CD14-positive monocyte (primary cell): ENCODE measurements around the gene MS4A13. TPM values are rescaled to one million over a fixed set of nuclear protein-coding genes. Genes with fewer than 3 reads are reported as not detected.

Experiments
- DNase-seq, 3 donors: peaks; one replicate each; pipeline ENCODE4 v3.0.0-alpha.2; 2011 to 2022
- H2AFZ ChIP-seq: 2 replicates; pipeline ENCODE4 v1.6.0; 2012; ENCODE audit warnings: mild to moderate bottlenecking, low read depth, low read length, inconsistent platforms; ENCODE audit not compliant: insufficient read depth, poor library complexity, severe bottlenecking
- H3K27ac ChIP-seq, 2 donors: 1 replicate in 1 of 2; 2 replicates in 1 of 2; pipeline ENCODE4 v1.5.1; 2012 to 2013; ENCODE audit warnings: low read length in 2 of 2, control low read depth in 1 of 2, inconsistent platforms in 1 of 2, low read depth in 1 of 2, mild to moderate bottlenecking in 1 of 2
- H3K27me3 ChIP-seq, 2 donors: one replicate each; pipeline versions ENCODE4 v1.6.0 to v1.6.1; 2011 to 2013; ENCODE audit warnings: low read length in 2 of 2; ENCODE audit not compliant: control insufficient read depth in 2 of 2, insufficient read depth in 2 of 2
- H3K36me3 ChIP-seq, 2 donors: replicated peaks in 1 of 2; 1 replicate in 1 of 2; 2 replicates in 1 of 2; pipeline versions ENCODE4 v1.5.1 to v1.6.1; 2012 to 2013; ENCODE audit warnings: low read length in 2 of 2, control low read depth in 1 of 2, inconsistent platforms in 1 of 2, mild to moderate bottlenecking in 1 of 2; ENCODE audit not compliant: insufficient read depth in 2 of 2, control insufficient read depth in 1 of 2
- H3K4me1 ChIP-seq, 2 donors: 1 replicate in 1 of 2; 2 replicates in 1 of 2; pipeline versions ENCODE4 v1.5.1 to v1.6.1; 2012 to 2013; ENCODE audit warnings: low read length in 2 of 2, control low read depth in 1 of 2, inconsistent platforms in 1 of 2, mild to moderate bottlenecking in 1 of 2, moderate library complexity in 1 of 2; ENCODE audit not compliant: insufficient read depth in 2 of 2, control insufficient read depth in 1 of 2
- H3K4me2 ChIP-seq: replicated peaks from 2 replicates; pipeline ENCODE3; 2012; ENCODE audit warnings: low read length, moderate library complexity, mild to moderate bottlenecking; ENCODE audit not compliant: poor library complexity, severe bottlenecking; ENCODE audit errors: extremely low read depth
- H3K4me3 ChIP-seq, 3 experiments: fragments of 200-600 bp in 1 of 3; sonication (generic) in 1 of 3; replicated peaks in 1 of 3; 1 replicate in 2 of 3; 2 replicates in 1 of 3; pipeline ENCODE4 v1.5.1; 2011 to 2013; ENCODE audit warnings: low read length in 3 of 3, mild to moderate bottlenecking in 3 of 3, control low read depth in 2 of 3, low read depth in 2 of 3, inconsistent platforms in 1 of 3, moderate library complexity in 1 of 3
- H3K79me2 ChIP-seq: 2 replicates; pipeline ENCODE4 v1.6.0; 2012; ENCODE audit warnings: mild to moderate bottlenecking, control low read depth, inconsistent platforms, low read length, moderate library complexity; ENCODE audit not compliant: insufficient read depth
- H3K9ac ChIP-seq: 2 replicates; pipeline ENCODE4 v1.6.0; 2017; ENCODE audit warnings: low read length, mild to moderate bottlenecking; ENCODE audit not compliant: insufficient read depth, poor library complexity, severe bottlenecking
- H3K9me3 ChIP-seq, 2 donors: replicated peaks in 1 of 2; 1 replicate in 1 of 2; 2 replicates in 1 of 2; pipeline versions ENCODE4 v1.5.1 to v1.6.1; 2012 to 2013; ENCODE audit warnings: low read length in 2 of 2, control low read depth in 1 of 2; ENCODE audit not compliant: control insufficient read depth in 1 of 2, insufficient read depth in 1 of 2
- H4K20me1 ChIP-seq: 2 replicates; pipeline ENCODE4 v1.6.0; 2012; ENCODE audit warnings: mild to moderate bottlenecking, low read length, control low read depth, moderate library complexity; ENCODE audit not compliant: insufficient read depth
- H3K27ac Mint-ChIP-seq, 7 donors: one replicate each; pipeline ENCODE4 v1.8.0; 2020; ENCODE audit warnings: mild to moderate bottlenecking in 7 of 7, mixed read lengths in 7 of 7, moderate library complexity in 6 of 7, inconsistent platforms in 2 of 7
- H3K27me3 Mint-ChIP-seq, 3 donors: one replicate each; pipeline ENCODE4 v1.8.0; 2021 to 2022; ENCODE audit warnings: low read depth in 3 of 3, mild to moderate bottlenecking in 3 of 3, mixed read lengths in 3 of 3, moderate library complexity in 3 of 3, inconsistent platforms in 1 of 3
- H3K36me3 Mint-ChIP-seq, 2 donors: one replicate each; pipeline ENCODE4 v1.8.0; 2020; ENCODE audit warnings: mixed read lengths in 2 of 2, inconsistent platforms in 1 of 2, mild to moderate bottlenecking in 1 of 2
- H3K4me1 Mint-ChIP-seq: one replicate; pipeline ENCODE4 v1.8.0; 2020; ENCODE audit warnings: mild to moderate bottlenecking, mixed read lengths
- H3K4me3 Mint-ChIP-seq, 2 donors: one replicate each; pipeline ENCODE4 v1.8.0; 2020; ENCODE audit warnings: mild to moderate bottlenecking in 2 of 2, mixed read lengths in 2 of 2, moderate library complexity in 1 of 2
- H3K9me3 Mint-ChIP-seq, 7 donors: one replicate each; pipeline ENCODE4 v1.8.0; 2020 to 2022; ENCODE audit warnings: mixed read lengths in 7 of 7, mild to moderate bottlenecking in 6 of 7, moderate library complexity in 6 of 7, inconsistent platforms in 2 of 7
- CTCF ChIP-seq: fragments of 200-600 bp; IDR thresholded peaks from one replicate; pipeline ENCODE4 v1.8.0; 2022; ENCODE audit warnings: antibody characterized with exemption, mild to moderate bottlenecking
- WGBS: methylation state at CpG from one replicate; pipeline ENCODE4 v1.1.5; 2013; ENCODE audit warnings: missing lambda C conversion rate; ENCODE audit not compliant: insufficient coverage; 5-methylcytosine and 5-hydroxymethylcytosine counted together
- intact Hi-C, 2 donors: fragments of 100-400 bp; cut with micrococcal nuclease; formaldehyde crosslinking; loops; one replicate each; pipeline versions ENCODE4 v1.15.0 to v1.15.1; 2023
- polyA plus RNA-seq, 3 donors: library from polyadenylated mRNA; depleted of rRNA in 1 of 3; unstranded in 2 of 3; stranded (reverse) in 1 of 3; fragments of 300-500 nt in 2 of 3; fragments of >200 nt in 1 of 3; fragmentation: Illumina TruSeq in 2 of 3; gene quantifications; 1 replicate in 2 of 3; 2 replicates in 1 of 3; pipeline ENCODE4 v1.2.3, GENCODE V29; 2012 to 2021

The MS4A13 gene
- polyA plus RNA-seq, 3 donors: not detected

- H3K4me3 ChIP-seq: no peak overlapping the region
- H3K4me1 Mint-ChIP-seq: peaks cover 34% of the 10 kb centered on the region
- peaks cover 0 to 8% (median 7%) of the 10 kb centered on the region in 7 donors for H3K9me3 Mint-ChIP-seq
- no peaks in the 10 kb centered on the region for H3K27me3 Mint-ChIP-seq
- no peak overlapping the region for H3K9ac ChIP-seq
- peaks cover 24 to 30% of the 10 kb centered on the region in 2 donors for H3K4me1 ChIP-seq
- WGBS: no CpG with 5 or more reads among the region's 2 CpGs
- TF ChIP-seq CTCF: no peak
- H3K27ac Mint-ChIP-seq: peak overlapping the region; percentile 63 to 88 (median 86)
- H4K20me1 ChIP-seq: no peaks in the 10 kb centered on the region
- no peak overlapping the region for H3K4me3 Mint-ChIP-seq
- peak overlapping the region in 1 of 2 donors; percentile 73 for H3K27ac ChIP-seq
- intact Hi-C loops: loop anchor here (5.0 to 10.0 kb wide), 2 partner anchors 120 to 218 kb away; no protein-coding TSS in a partner anchor
- H3K79me2 ChIP-seq: no peaks in the 10 kb centered on the region
- no peak overlapping the region for H3K4me2 ChIP-seq
- H3K36me3 ChIP-seq: no peaks in the 10 kb centered on the region
- H3K36me3 Mint-ChIP-seq: peaks cover 0 to 2% of the 10 kb centered on the region in 2 donors
- no peak overlapping the region for H2AFZ ChIP-seq
- peaks cover 0 to 3% of the 10 kb centered on the region in 2 donors for H3K9me3 ChIP-seq
- no peaks in the 10 kb centered on the region for H3K27me3 ChIP-seq
- DNase-seq: peak; percentile 53 to 74 (median 68)
Measured at GRCh38 chr11:60482361-60482760, 32.8 kb upstream of the MS4A13 start.

- Histone ChIP-seq H3K4me1 (peaks cover 21 to 26% of the 10 kb centered on the region in 2 donors), H2AFZ (no peak overlapping the region), H3K36me3 (no peaks in the 10 kb centered on the region), H3K27me3 (no peaks in the 10 kb centered on the region), H3K79me2 (no peaks in the 10 kb centered on the region), H3K27ac (no peak overlapping the region), H3K9me3 (peaks cover 0 to 5% of the 10 kb centered on the region in 2 donors), H3K9ac (no peak overlapping the region), H3K4me3 (no peak overlapping the region), H4K20me1 (no peaks in the 10 kb centered on the region), H3K4me2 (no peak overlapping the region)
- peak; percentile 80 for TF ChIP-seq CTCF
- intact Hi-C loops: loop anchor here (10.0 kb wide), 1 partner anchor 221 kb away; no protein-coding TSS in a partner anchor
- H3K36me3 Mint-ChIP-seq: no peaks in the 10 kb centered on the region
- H3K4me1 Mint-ChIP-seq: peaks cover 28% of the 10 kb centered on the region
- no peak overlapping the region for H3K4me3 Mint-ChIP-seq
- H3K27me3 Mint-ChIP-seq: no peaks in the 10 kb centered on the region
- peak overlapping the region in 1 of 7 donors; percentile 54 for H3K27ac Mint-ChIP-seq
- peak; percentile 32 to 65 (median 55) for DNase-seq
- H3K9me3 Mint-ChIP-seq: peaks cover 2 to 11% (median 8%) of the 10 kb centered on the region in 7 donors
- WGBS: 82% methylated on average over 3 of the region's 5 CpGs
Measured at GRCh38 chr11:60485987-60486386, 29.2 kb upstream of the MS4A13 start.
